ENCODE results near the gene PHAF1. TPM values are rescaled to one million over a fixed set of nuclear protein-coding genes. Genes with fewer than 3 reads are reported as not detected.

PHAF1 gene
- total and polyA plus RNA-seq, 2 of the 13 experiments (the other 11 are each of a cell fraction or from before 2014, with no cell fraction given): 48.3 to 174 TPM

DNA sequence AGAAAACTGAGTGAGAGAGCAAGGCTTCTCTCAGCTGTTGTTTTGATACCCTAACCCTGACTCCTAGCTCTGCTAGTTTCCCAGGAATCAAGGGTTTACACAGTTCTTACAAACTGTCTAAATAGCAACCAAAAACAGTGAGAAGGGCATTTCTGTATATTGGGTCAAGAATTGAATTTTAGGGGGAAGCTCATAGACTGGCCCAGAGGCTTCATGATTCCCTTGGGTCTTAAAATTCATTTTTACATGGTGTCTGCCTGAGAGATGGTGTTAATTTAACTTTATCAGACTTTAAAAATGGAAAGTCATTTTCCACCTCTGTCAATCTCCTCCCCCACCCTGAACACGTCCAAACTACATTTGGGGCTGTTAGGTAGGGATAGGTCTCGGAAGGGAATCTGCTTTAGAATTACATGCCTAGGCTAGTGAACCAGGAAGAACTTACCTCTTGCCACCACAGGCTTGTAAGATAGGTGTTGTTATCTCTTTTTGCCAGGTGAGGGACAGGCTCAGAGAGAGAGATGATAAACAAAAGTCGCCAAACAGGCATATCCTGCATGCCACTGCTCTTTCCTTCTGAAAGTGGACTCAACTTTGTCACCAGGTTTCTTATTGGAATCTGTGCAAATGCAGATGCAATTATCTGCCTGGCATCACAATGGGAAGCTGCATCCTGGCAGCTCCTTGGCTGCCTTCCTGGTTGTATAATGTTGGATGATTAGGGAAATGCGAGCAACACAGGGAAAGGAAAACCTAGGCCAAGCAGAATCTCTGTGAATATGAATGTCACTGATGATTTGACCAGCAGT, 3.1 kb downstream of the PHAF1 start (continued):
- no peak for TF ChIP-seq FOXP1 (IDR thresholded peaks at IDR 0.05)
- peak; percentile 68 for TF ChIP-seq FOXP1 (CRISPR knock-in tag; IDR thresholded peaks at IDR 0.05)
- TF ChIP-seq, protein P1, sequence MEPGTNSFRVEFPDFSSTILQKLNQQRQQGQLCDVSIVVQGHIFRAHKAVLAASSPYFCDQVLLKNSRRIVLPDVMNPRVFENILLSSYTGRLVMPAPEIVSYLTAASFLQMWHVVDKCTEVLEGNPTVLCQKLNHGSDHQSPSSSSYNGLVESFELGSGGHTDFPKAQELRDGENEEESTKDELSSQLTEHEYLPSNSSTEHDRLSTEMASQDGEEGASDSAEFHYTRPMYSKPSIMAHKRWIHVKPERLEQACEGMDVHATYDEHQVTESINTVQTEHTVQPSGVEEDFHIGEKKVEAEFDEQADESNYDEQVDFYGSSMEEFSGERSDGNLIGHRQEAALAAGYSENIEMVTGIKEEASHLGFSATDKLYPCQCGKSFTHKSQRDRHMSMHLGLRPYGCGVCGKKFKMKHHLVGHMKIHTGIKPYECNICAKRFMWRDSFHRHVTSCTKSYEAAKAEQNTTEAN (CRISPR knock-in tag; conservative IDR thresholded peaks at IDR 0.05): 0 out of 2 replicates have a peak, but pooled peaks have one; percentile 36
- TF ChIP-seq ZNF430 (CRISPR knock-in tag; IDR thresholded peaks at IDR 0.05): peak; percentile 47; the same call in 1 of the 2 replicates
- no peak for TF ChIP-seq ZFY (CRISPR knock-in tag; IDR thresholded peaks at IDR 0.05)
- TF ChIP-seq FOXM1 (CRISPR knock-in tag; IDR thresholded peaks at IDR 0.05): no peak
- TF ChIP-seq NR3C1 (CRISPR knock-in tag; IDR thresholded peaks at IDR 0.05): no peak
- TF ChIP-seq, protein P2, sequence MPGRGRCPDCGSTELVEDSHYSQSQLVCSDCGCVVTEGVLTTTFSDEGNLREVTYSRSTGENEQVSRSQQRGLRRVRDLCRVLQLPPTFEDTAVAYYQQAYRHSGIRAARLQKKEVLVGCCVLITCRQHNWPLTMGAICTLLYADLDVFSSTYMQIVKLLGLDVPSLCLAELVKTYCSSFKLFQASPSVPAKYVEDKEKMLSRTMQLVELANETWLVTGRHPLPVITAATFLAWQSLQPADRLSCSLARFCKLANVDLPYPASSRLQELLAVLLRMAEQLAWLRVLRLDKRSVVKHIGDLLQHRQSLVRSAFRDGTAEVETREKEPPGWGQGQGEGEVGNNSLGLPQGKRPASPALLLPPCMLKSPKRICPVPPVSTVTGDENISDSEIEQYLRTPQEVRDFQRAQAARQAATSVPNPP (CRISPR knock-in tag; IDR thresholded peaks at IDR 0.05): no peak
- TF ChIP-seq, protein P3, sequence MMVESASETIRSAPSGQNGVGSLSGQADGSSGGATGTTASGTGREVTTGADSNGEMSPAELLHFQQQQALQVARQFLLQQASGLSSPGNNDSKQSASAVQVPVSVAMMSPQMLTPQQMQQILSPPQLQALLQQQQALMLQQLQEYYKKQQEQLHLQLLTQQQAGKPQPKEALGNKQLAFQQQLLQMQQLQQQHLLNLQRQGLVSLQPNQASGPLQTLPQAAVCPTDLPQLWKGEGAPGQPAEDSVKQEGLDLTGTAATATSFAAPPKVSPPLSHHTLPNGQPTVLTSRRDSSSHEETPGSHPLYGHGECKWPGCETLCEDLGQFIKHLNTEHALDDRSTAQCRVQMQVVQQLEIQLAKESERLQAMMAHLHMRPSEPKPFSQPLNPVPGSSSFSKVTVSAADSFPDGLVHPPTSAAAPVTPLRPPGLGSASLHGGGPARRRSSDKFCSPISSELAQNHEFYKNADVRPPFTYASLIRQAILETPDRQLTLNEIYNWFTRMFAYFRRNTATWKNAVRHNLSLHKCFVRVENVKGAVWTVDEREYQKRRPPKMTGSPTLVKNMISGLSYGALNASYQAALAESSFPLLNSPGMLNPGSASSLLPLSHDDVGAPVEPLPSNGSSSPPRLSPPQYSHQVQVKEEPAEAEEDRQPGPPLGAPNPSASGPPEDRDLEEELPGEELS (CRISPR knock-in tag; IDR thresholded peaks at IDR 0.05): peak; percentile 77
- TF ChIP-seq ZNF143 (CRISPR knock-in tag; IDR thresholded peaks at IDR 0.05): no peak
- TF ChIP-seq ZNF207 (IDR thresholded peaks at IDR 0.05; ENCODE audit: borderline replicate concordance): no peak
- TF ChIP-seq ZFP62 (CRISPR knock-in tag; IDR thresholded peaks at IDR 0.05): no peak
- no peak for TF ChIP-seq ZNF260 (CRISPR knock-in tag; IDR thresholded peaks at IDR 0.05; ENCODE audit: borderline replicate concordance, low read depth)
- no peak for TF ChIP-seq ZZZ3 (CRISPR knock-in tag; IDR thresholded peaks at IDR 0.05; ENCODE audit: borderline replicate concordance)
- TF ChIP-seq, protein P4, sequence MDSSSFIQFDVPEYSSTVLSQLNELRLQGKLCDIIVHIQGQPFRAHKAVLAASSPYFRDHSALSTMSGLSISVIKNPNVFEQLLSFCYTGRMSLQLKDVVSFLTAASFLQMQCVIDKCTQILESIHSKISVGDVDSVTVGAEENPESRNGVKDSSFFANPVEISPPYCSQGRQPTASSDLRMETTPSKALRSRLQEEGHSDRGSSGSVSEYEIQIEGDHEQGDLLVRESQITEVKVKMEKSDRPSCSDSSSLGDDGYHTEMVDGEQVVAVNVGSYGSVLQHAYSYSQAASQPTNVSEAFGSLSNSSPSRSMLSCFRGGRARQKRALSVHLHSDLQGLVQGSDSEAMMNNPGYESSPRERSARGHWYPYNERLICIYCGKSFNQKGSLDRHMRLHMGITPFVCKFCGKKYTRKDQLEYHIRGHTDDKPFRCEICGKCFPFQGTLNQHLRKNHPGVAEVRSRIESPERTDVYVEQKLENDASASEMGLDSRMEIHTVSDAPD (CRISPR knock-in tag; IDR thresholded peaks at IDR 0.05): peak; percentile 67; the same call in 1 of the 2 replicates
- peak; percentile 26 for TF ChIP-seq AGO2 (optimal IDR thresholded peaks at IDR 0.05; ENCODE audit: low read depth, low read length)
- peak; percentile 48 for TF ChIP-seq TBX2 (CRISPR knock-in tag; IDR thresholded peaks at IDR 0.05; ENCODE audit: borderline replicate concordance)
- no peak for TF ChIP-seq NR2F6 (IDR thresholded peaks at IDR 0.05)
- peak; percentile 26; the same call in 1 of the 2 replicates for TF ChIP-seq NR2F6 (CRISPR knock-in tag; IDR thresholded peaks at IDR 0.05)
- no peak for TF ChIP-seq RFX5 (IDR thresholded peaks at IDR 0.05; ENCODE audit: low read depth, low read length)
- TF ChIP-seq, protein P5, sequence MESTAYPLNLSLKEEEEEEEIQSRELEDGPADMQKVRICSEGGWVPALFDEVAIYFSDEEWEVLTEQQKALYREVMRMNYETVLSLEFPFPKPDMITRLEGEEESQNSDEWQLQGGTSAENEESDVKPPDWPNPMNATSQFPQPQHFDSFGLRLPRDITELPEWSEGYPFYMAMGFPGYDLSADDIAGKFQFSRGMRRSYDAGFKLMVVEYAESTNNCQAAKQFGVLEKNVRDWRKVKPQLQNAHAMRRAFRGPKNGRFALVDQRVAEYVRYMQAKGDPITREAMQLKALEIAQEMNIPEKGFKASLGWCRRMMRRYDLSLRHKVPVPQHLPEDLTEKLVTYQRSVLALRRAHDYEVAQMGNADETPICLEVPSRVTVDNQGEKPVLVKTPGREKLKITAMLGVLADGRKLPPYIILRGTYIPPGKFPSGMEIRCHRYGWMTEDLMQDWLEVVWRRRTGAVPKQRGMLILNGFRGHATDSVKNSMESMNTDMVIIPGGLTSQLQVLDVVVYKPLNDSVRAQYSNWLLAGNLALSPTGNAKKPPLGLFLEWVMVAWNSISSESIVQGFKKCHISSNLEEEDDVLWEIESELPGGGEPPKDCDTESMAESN (CRISPR knock-in tag; conservative IDR thresholded peaks at IDR 0.05): peak; percentile 54; the same call in 1 of the 2 replicates
- TF ChIP-seq PCBP1 (IDR thresholded peaks at IDR 0.05; ENCODE audit: borderline replicate concordance, low read depth, low read length): no peak

Measured in HepG2 (cell line).